ENCODE results near the gene ABTB2. TPM values are rescaled to one million over a fixed set of nuclear protein-coding genes. Genes with fewer than 3 reads are reported as not detected.
"Not testable (repeated sequence)": the region's sequence is repeated elsewhere in the genome, so short reads cannot be mapped to it uniquely, and the experiment has no call there.

ABTB2 gene
- total RNA-seq = 3.5 and 3.6 TPM in 2 replicates

DNA sequence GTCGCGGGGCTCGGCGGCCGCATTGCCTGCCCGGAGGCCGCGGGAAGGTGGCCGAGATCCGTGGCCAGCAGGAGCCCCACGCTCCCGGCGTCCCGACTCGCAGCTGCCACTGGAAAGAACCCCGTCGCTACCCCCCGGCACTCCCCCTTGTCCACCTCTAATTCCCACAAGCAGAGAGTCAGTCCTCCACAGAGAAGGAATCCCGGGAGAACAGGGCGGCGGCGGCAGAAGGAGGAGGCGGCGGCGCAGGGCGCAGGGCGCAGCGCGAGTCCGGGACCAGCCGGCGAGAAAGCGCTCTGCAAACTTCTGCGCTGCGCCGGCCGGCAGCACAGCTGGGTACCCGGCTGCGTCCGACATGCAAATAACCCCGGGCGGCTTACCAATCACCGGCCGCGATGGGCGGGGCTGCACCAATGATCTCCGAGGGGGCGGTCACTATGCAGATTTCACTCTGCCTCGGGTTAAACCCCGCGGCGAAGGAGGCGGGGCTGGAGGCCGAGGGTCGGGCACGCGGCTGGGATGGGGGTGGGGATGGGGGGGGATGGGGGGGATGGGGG is at the start of gene ABTB2:
Gene ABTB2 (minus strand): TSS at position 310 of the 557 bp plus-strand sequence.
- DNase-seq (ENCODE audit: extremely low read depth, low read depth, low spot score) = no peak

DNA sequence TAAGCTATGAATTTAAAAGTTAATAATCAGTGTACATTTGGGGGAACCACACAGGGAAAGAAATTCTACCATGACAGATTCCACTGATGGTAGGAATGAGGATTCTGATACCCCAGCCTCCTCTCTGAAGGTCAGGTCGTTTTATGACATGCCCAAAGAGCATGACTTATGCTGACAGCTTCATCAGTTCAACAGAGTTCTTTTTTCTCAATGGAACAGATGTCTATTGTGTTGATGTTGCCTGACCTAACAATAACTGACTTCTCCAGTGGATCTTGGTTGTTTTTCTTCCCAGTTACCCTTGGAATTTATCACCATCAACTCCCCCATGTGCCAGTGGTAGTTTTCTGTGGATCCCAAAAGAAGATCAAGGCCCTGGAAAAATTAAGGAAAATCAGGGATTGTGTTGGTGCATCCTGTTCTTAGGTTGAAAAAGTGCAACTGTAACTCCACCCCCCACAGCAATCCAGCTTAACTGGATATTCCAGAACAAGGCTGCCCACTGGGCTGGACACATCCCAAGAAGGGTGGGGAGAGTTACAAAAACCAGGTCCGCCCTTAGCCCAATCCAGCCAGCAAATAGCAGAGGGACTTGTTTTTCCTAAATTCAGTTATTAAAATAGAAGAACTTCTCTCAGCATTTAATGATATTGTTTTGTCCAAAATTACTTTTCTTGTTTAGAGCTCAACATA is 49.5 kb upstream of the ABTB2 start:
- DNase-seq (ENCODE audit: extremely low read depth, low read depth, low spot score) = no peak

GRCh38 chr11:34406413-34406812 is 48.6 kb upstream of the ABTB2 start:
- no peak for DNase-seq (ENCODE audit: extremely low read depth, low read depth, low spot score)

- no peak for DNase-seq (ENCODE audit: extremely low read depth, low read depth, low spot score)
Measured at GRCh38 chr11:34405079-34405858, 47.5 kb upstream of the ABTB2 start.

- DNase-seq (ENCODE audit: extremely low read depth, low read depth, low spot score) = no peak
Measured at GRCh38 chr11:34404280-34404679, 46.5 kb upstream of the ABTB2 start.

GRCh38 chr11:34403431-34403830 is 45.6 kb upstream of the ABTB2 start:
- no peak for DNase-seq (ENCODE audit: extremely low read depth, low read depth, low spot score)

- DNase-seq (ENCODE audit: extremely low read depth, low read depth, low spot score) = no peak
Measured at GRCh38 chr11:34397811-34398210, 40.0 kb upstream of the ABTB2 start.

DNA sequence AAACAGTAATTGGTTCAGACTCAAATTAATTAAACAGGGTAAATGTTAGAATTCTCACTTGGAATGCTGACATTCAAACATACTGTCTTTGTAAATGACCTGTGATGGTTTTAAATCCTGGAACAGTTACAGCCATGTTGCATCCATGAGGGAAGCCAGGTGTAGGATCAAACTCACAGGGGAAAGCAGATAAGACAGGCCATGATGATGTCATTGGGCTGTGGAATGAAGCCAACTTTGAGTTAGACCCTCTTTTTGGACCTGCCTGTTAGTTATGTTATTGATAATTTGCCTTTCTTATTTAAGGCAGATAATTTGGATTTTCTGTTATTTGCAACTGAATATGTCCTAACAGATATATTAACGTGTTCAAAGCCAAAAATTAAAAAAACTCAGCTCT is 39.3 kb upstream of the ABTB2 start:
- no peak for DNase-seq (ENCODE audit: extremely low read depth, low read depth, low spot score)

DNA sequence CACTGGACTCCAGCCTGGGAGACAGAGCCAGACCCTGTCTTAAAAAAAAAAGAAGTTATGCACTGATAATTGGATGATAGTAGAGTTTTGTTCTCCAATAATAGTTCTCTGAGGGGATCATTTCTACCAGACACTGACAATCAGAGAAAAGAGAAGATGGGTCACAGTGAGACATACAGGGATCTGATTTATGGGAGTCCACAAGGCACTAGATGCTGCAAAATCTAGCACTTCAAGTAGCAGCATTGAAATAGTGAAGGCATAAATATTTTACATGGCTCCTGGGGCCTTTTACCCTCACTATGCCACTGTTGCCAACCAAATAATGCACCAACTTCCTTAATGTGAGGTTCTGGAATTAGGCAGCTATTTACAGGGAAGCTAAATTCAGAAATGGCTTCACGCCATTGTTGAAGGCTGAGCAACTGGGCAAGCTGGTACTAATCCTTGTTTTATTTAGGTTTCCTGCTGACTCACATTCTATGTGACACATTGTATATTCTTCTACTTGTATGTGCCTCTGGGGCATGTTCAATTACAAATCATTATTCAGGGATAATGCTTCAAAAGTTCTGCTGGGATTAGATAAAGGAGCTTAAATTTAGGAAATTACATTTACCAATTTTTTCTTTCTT is 38.2 kb upstream of the ABTB2 start:
- DNase-seq (ENCODE audit: extremely low read depth, low read depth, low spot score) = no peak

GRCh38 chr11:34394771-34395300 is 37.0 kb upstream of the ABTB2 start:
- DNase-seq (ENCODE audit: extremely low read depth, low read depth, low spot score) = no peak

GRCh38 chr11:34387653-34388052 is 29.8 kb upstream of the ABTB2 start:
- DNase-seq (ENCODE audit: extremely low read depth, low read depth, low spot score) = no peak

DNA sequence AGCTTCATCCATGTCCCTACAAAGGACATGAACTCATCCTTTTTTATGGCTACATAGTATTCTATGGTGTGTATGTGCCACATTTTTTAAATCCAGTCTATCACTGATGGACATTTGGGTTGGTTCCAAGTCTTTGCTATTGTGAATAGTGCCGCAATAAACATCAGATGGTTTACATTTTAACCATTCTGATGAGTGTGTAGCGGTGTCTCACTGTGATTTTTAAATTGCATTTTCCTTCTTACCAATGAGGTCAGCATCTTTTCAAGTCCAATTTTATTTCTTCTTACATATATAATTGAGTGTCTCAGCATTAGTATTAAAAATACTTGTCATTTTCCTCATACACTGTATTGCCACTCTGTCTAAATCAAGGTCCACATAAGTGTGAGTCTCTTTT is 28.5 kb upstream of the ABTB2 start:
- not testable (repeated sequence) for DNase-seq (ENCODE audit: extremely low read depth, low read depth, low spot score)

DNA sequence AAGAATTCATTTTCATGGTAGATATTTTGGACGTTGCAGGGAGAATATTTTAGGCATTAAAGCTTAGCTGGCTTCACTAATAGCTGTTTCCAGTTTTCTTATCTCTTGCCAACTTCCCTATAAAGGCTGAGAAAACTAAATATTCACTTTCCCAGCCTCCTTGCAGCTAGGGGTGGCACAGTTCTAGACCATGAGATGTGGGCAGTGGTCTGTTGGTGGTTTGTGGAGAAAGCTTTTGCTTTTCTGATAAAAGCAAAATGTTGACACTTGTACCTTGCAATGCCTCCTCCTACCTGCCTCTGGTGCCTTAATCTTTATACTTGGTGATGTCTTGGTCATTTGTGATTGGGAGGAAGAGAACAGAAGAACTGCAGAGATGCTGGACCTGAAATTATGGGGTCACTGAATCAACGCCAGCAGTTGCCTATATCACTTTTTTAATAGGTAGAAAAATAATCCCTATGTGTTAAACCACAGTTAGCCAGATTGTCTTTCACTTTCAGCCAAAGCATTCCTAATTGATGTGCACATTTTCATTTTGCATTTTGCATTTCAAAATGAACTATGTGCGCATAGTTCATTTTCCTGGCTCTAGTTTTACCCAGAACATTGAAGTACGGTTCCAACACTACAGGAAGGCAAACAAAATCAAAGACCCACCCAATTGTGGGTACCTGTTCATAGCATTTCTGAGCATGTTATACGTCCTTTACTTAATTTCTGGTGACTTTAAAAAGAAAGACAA is 24.9 kb upstream of the ABTB2 start:
- no peak for DNase-seq (ENCODE audit: extremely low read depth, low read depth, low spot score)

DNA sequence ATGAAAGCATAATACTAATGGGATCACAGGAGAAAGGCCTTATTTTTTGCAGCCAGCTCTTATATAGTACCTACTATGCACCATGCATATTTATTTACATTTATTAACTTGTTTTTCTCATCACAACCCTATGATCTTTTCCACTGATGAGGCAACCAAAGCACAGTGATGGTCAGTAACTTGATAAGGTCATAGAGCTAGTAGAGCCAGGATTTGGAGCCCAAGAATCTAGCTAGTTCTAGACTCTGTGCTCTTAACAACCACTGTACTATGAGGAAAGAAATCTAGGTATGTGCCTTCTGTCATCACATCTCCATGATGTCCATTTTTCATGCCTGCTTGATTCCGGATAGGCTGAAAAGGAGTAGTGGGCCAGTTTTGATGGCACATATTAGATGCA is 24.0 kb upstream of the ABTB2 start:
- DNase-seq (ENCODE audit: extremely low read depth, low read depth, low spot score) = no peak

DNA sequence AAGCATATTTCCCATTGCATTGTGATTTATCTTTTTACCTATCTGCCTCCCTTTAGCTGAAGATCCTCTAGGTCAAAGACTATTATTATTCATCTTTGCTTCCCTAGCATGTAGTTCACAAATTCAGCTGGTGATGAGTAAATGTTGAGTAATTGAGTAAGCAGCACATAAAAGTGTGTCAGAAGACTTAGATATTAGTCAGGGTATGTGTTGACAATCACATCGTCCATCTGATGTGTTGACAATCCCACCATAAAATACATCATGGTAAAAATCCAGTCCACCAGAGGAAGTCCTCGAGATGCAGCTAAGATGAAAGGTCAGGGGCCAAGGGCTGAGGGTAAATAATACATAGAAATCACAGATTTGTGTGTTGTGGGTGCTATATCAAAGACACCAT is 22.9 kb upstream of the ABTB2 start:
- no peak for DNase-seq (ENCODE audit: extremely low read depth, low read depth, low spot score)

- no peak for DNase-seq (ENCODE audit: extremely low read depth, low read depth, low spot score)
Measured at GRCh38 chr11:34379539-34379938, 21.7 kb upstream of the ABTB2 start.

DNA sequence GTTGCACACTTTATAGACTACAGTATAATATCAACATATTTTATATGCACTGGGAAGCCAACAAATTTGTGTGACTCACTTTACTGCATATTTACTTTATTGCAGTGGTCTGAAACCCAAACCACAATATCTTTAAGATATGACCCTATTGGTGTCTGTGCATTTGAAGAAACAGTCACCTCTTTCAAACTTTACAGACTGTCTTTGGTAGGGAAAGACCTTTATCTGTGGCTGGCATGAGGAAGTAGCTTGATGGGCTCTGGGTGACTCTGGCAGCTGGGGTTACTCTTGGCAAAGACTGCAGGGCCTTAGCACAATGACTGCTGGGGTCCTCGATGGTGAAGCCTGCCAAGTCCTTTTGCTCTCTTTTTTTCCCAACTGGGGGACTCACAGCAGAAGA is 21.3 kb upstream of the ABTB2 start:
- no peak for DNase-seq (ENCODE audit: extremely low read depth, low read depth, low spot score)

DNA sequence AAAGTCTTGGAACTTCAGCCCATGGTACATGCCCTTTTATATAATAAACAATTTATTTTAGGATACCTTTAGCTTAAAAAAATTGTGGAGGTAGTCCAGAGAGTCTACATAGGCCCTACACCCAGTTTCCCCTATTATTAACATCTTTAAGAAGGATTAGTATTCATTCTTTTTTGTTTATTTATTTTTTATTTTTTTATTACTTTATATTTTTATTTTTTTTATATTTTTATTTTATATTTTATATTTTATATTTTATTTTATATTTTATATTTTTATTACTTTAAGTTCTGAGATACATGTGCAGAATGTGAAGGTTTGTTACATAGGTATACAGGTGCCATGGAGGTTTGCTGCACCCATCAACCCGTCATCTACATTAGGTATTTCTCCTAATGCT is 15.9 kb upstream of the ABTB2 start:
- no peak for DNase-seq (ENCODE audit: extremely low read depth, low read depth, low spot score)

DNA sequence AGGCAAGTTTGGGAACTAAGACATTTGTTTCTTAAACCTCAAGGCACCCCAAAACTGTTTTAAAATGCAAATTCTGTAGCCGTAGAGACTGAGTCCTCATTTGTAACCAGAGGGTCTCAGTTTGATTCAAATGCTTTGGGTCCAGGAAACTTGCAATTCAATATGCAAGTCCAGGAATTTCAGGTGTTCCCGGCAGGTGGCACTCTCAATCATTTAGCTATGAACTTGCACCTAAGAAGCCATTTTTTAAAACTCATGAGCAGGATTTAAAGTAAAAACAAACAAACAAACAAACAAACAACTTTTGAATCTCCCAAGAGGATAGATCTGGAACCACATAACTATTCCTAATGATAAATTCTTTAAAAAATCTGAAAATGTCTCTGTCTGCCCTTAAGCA is 8.7 kb upstream of the ABTB2 start:
- DNase-seq (ENCODE audit: extremely low read depth, low read depth, low spot score) = no peak

- DNase-seq (ENCODE audit: extremely low read depth, low read depth, low spot score) = no peak
Measured at GRCh38 chr11:34364102-34364501, 6.3 kb upstream of the ABTB2 start.
